Gastrocnemius medialis (tissue), 4 donors: ENCODE data around the gene MAP3K9.

Experiments used
- POLR2A ChIP-seq, 2 donors: fragments of 450-650 bp; IDR thresholded peaks; one replicate each; pipeline ENCODE4 v1.6.1; 2017; ENCODE audit warnings: antibody characterized with exemption in 2 of 2, mild to moderate bottlenecking in 2 of 2, moderate library complexity in 2 of 2
- TF ChIP-seq, protein P1 (sequence below), 5 experiments: fragments of 450-650 bp in 3 of 5; fragments of 200-600 bp in 2 of 5; sonication (generic) in 2 of 5; IDR thresholded peaks in 4 of 5; conservative IDR thresholded peaks in 1 of 5; 1 replicate in 4 of 5; 2 replicates in 1 of 5; pipeline ENCODE4 v1.5.1; 2016 to 2019; ENCODE audit warnings: antibody characterized with exemption in 5 of 5, mild to moderate bottlenecking in 3 of 5, moderate library complexity in 3 of 5

GRCh38 chr14:70823281-70823680 is 14.0 kb upstream of the MAP3K9 start:
- TF ChIP-seq, protein P1, sequence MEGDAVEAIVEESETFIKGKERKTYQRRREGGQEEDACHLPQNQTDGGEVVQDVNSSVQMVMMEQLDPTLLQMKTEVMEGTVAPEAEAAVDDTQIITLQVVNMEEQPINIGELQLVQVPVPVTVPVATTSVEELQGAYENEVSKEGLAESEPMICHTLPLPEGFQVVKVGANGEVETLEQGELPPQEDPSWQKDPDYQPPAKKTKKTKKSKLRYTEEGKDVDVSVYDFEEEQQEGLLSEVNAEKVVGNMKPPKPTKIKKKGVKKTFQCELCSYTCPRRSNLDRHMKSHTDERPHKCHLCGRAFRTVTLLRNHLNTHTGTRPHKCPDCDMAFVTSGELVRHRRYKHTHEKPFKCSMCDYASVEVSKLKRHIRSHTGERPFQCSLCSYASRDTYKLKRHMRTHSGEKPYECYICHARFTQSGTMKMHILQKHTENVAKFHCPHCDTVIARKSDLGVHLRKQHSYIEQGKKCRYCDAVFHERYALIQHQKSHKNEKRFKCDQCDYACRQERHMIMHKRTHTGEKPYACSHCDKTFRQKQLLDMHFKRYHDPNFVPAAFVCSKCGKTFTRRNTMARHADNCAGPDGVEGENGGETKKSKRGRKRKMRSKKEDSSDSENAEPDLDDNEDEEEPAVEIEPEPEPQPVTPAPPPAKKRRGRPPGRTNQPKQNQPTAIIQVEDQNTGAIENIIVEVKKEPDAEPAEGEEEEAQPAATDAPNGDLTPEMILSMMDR (IDR thresholded peaks at IDR 0.05 in 4 of 5, conservative IDR thresholded peaks at IDR 0.05 in 1 of 5): no peak
- no peak for TF ChIP-seq POLR2A (IDR thresholded peaks at IDR 0.05)
